ENCODE measurements around the gene AR.

DNA sequence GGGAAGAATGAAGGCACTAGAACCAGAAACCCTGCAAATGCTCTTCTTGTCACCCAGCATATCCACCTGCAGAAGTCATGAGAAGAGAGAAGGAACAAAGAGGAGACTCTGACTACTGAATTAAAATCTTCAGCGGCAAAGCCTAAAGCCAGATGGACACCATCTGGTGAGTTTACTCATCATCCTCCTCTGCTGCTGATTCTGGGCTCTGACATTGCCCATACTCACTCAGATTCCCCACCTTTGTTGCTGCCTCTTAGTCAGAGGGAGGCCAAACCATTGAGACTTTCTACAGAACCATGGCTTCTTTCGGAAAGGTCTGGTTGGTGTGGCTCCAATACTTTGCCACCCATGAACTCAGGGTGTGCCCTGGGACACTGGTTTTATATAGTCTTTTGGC lies 181.7 kb downstream of the AR start:
- TF ChIP-seq, protein P1, sequence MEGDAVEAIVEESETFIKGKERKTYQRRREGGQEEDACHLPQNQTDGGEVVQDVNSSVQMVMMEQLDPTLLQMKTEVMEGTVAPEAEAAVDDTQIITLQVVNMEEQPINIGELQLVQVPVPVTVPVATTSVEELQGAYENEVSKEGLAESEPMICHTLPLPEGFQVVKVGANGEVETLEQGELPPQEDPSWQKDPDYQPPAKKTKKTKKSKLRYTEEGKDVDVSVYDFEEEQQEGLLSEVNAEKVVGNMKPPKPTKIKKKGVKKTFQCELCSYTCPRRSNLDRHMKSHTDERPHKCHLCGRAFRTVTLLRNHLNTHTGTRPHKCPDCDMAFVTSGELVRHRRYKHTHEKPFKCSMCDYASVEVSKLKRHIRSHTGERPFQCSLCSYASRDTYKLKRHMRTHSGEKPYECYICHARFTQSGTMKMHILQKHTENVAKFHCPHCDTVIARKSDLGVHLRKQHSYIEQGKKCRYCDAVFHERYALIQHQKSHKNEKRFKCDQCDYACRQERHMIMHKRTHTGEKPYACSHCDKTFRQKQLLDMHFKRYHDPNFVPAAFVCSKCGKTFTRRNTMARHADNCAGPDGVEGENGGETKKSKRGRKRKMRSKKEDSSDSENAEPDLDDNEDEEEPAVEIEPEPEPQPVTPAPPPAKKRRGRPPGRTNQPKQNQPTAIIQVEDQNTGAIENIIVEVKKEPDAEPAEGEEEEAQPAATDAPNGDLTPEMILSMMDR (IDR thresholded peaks at IDR 0.05) = no peak
- TF ChIP-seq POLR2A (IDR thresholded peaks at IDR 0.05) = no peak
